SK-N-SH (cell line): Measurements from ENCODE around the gene EPHX1. TPM values are rescaled to one million over a fixed set of nuclear protein-coding genes. Genes with fewer than 3 reads are reported as not detected.
A peak's percentile ranks its signal among the peaks of the same experiment; 100 is the strongest.
"Not testable (repeated sequence)": the region's sequence is repeated elsewhere in the genome, so short reads cannot be mapped to it uniquely, and the experiment has no call there.

Source experiments
- CTCF ChIA-PET: fragments of 300-600, 350-600 bp; formaldehyde crosslinking; extraction: SDS; loops from one replicate; lab custom pipeline; 2021; lab: Yijun Ruan, JAX
- POLR2A ChIA-PET: fragments of 350-600 bp; sonication (Branson Sonifier 250); formaldehyde crosslinking; extraction: SDS; loops from one replicate; lab custom pipeline; 2020; ENCODE audit warnings: antibody characterized with exemption, inconsistent platforms; lab: Yijun Ruan, JAX
- DNase-seq: peaks from one replicate; pipeline ENCODE4 v3.0.0; 2012
- H2AFZ ChIP-seq: fragments of 200-600 bp; sonication (generic); 2 replicates; pipeline ENCODE4 v1.8.1; 2016; ENCODE audit warnings: antibody characterized with exemption, mild to moderate bottlenecking, low read depth
- H3F3A ChIP-seq: fragments of 200-600 bp; sonication (generic); replicated peaks from 2 replicates; pipeline ENCODE3; 2016; ENCODE audit warnings: antibody characterized with exemption, mild to moderate bottlenecking; ENCODE audit not compliant: insufficient read depth
- H3K27ac ChIP-seq, 2 experiments: fragments of 200-500 bp in 1 of 2; fragments of 200-600 bp in 1 of 2; sonication (Bioruptor generic) in 1 of 2; sonication (generic), shearing (Covaris generic) in 1 of 2; 2 replicates each; pipeline versions ENCODE4 v1.5.1 to v1.6.1; 2014 to 2016; ENCODE audit warnings: low read depth in 2 of 2, inconsistent platforms in 1 of 2, low read length in 1 of 2, mild to moderate bottlenecking in 1 of 2, mixed read lengths in 1 of 2
- H3K27me3 ChIP-seq: fragments of 200-600 bp; sonication (generic), shearing (Covaris generic); 2 replicates; pipeline ENCODE4 v1.6.1; 2016; ENCODE audit warnings: mixed run types; ENCODE audit not compliant: insufficient read depth
- H3K36me3 ChIP-seq, 2 experiments: fragments of 200-500 bp in 1 of 2; fragments of 200-600 bp in 1 of 2; sonication (Bioruptor generic) in 1 of 2; sonication (generic) in 1 of 2; replicated peaks in 1 of 2; 2 replicates each; pipeline versions ENCODE3 to v1.5.1; 2014 to 2016; ENCODE audit warnings: low read length in 1 of 2, mild to moderate bottlenecking in 1 of 2; ENCODE audit not compliant: insufficient read depth in 2 of 2, control insufficient read depth in 1 of 2
- H3K4me1 ChIP-seq, 2 experiments: fragments of 200-500 bp in 1 of 2; fragments of 200-600 bp in 1 of 2; sonication (Bioruptor generic) in 1 of 2; sonication (generic), shearing (Covaris generic) in 1 of 2; 2 replicates each; pipeline versions ENCODE4 v1.5.1 to v1.6.1; 2014 to 2016; ENCODE audit warnings: low read depth in 1 of 2, low read length in 1 of 2, mixed run types in 1 of 2; ENCODE audit not compliant: insufficient read depth in 2 of 2, control insufficient read depth in 1 of 2
- H3K4me2 ChIP-seq: fragments of 200-600 bp; sonication (generic), shearing (Covaris generic); 2 replicates; pipeline ENCODE4 v1.6.1; 2017; ENCODE audit warnings: mixed run types
- H3K4me3 ChIP-seq, 2 experiments: fragments of 200-500 bp in 1 of 2; fragments of 200-600 bp in 1 of 2; sonication (Bioruptor generic) in 1 of 2; sonication (generic), shearing (Covaris generic) in 1 of 2; 2 replicates each; pipeline versions ENCODE4 v1.5.1 to v1.8.1; 2014 to 2016; ENCODE audit warnings: low read depth in 2 of 2, inconsistent platforms in 1 of 2, low read length in 1 of 2, mild to moderate bottlenecking in 1 of 2, mixed read lengths in 1 of 2, moderate library complexity in 1 of 2
- H3K79me2 ChIP-seq: fragments of 200-600 bp; sonication (generic); 2 replicates; pipeline ENCODE4 v1.8.1; 2017; ENCODE audit warnings: mild to moderate bottlenecking; ENCODE audit not compliant: insufficient read depth
- H3K9ac ChIP-seq: fragments of 200-600 bp; sonication (generic); 2 replicates; pipeline ENCODE4 v1.6.1; 2017; ENCODE audit warnings: mixed run types
- H3K9me2 ChIP-seq: fragments of 200-600 bp; sonication (generic); 2 replicates; pipeline ENCODE4 v1.6.1; 2017; ENCODE audit warnings: mixed run types
- H3K9me3 ChIP-seq: fragments of 200-600 bp; sonication (generic); 2 replicates; pipeline ENCODE4 v1.6.1; 2017; ENCODE audit warnings: mixed run types, mild to moderate bottlenecking, moderate library complexity
- H4K20me1 ChIP-seq: fragments of 200-600 bp; sonication (generic); 2 replicates; pipeline ENCODE4 v1.6.1; 2017; ENCODE audit warnings: mild to moderate bottlenecking, mixed run types; ENCODE audit not compliant: insufficient read depth
- CHD2 ChIP-seq: fragments of 150-350 bp; IDR thresholded peaks from 2 replicates; pipeline ENCODE4 v1.6.1; 2018; ENCODE audit warnings: low read length; ENCODE audit not compliant: partially characterized antibody
- CTCF ChIP-seq: fragments of 200-600 bp; sonication (generic); IDR thresholded peaks from 2 replicates; pipeline ENCODE4 v1.6.1; 2017; ENCODE audit warnings: antibody characterized with exemption, mild to moderate bottlenecking, moderate library complexity
- EP300 ChIP-seq, 2 experiments: IDR thresholded peaks; 2 replicates each; pipeline versions ENCODE4 v1.4.0 to v1.6.1; 2012; ENCODE audit warnings: borderline replicate concordance in 1 of 2, low read depth in 1 of 2, low read length in 1 of 2
- FOSL2 ChIP-seq: IDR thresholded peaks from 2 replicates; pipeline ENCODE4 v1.4.0; 2012; ENCODE audit warnings: low read depth, mild to moderate bottlenecking, moderate library complexity, borderline replicate concordance
- FOXJ3 ChIP-seq: sonication (generic); formaldehyde crosslinking; IDR thresholded peaks from 2 replicates; pipeline ENCODE4 v1.5.1; 2020; ENCODE audit warnings: mild to moderate bottlenecking, missing genetic modification reagents
- FOXM1 ChIP-seq: IDR thresholded peaks from 2 replicates; pipeline ENCODE4 v1.4.0; 2012; ENCODE audit warnings: low read depth, mild to moderate bottlenecking
- GABPA ChIP-seq: IDR thresholded peaks from 2 replicates; pipeline ENCODE4 v1.4.0; 2012; ENCODE audit warnings: low read depth, mild to moderate bottlenecking
- GATA2 ChIP-seq: sonication (generic); formaldehyde crosslinking; IDR thresholded peaks from 2 replicates; pipeline ENCODE4 v1.5.0; 2020; ENCODE audit warnings: mild to moderate bottlenecking, missing genetic modification reagents
- IRF3 ChIP-seq: fragments of 150-350 bp; IDR thresholded peaks from 2 replicates; pipeline ENCODE4 v1.6.1; 2016; ENCODE audit warnings: mild to moderate bottlenecking, low read depth, low read length
- MXI1 ChIP-seq: IDR thresholded peaks from 2 replicates; pipeline ENCODE4 v1.6.1; 2012; ENCODE audit warnings: mild to moderate bottlenecking, low read depth, low read length, improper control_type of control experiment
- REST ChIP-seq: IDR thresholded peaks from 2 replicates; pipeline ENCODE4 v1.6.1; 2012; ENCODE audit warnings: mild to moderate bottlenecking, low read depth, low read length, moderate library complexity
- RXRA ChIP-seq: IDR thresholded peaks from 2 replicates; pipeline ENCODE4 v1.4.0; 2012; ENCODE audit warnings: low read depth, mild to moderate bottlenecking, borderline replicate concordance
- SIN3A ChIP-seq: IDR thresholded peaks from 2 replicates; pipeline ENCODE4 v1.6.1; 2012; ENCODE audit warnings: low read depth, mild to moderate bottlenecking, low read length, moderate library complexity, borderline replicate concordance
- TCF12 ChIP-seq: IDR thresholded peaks from 2 replicates; pipeline ENCODE4 v1.4.0; 2012
- USF1 ChIP-seq: IDR thresholded peaks from 2 replicates; pipeline ENCODE4 v1.4.0; 2012; ENCODE audit warnings: low read depth, borderline replicate concordance
- USF2 ChIP-seq: fragments of 150-350 bp; IDR thresholded peaks from 2 replicates; pipeline ENCODE4 v1.6.1; 2017; ENCODE audit warnings: antibody characterized with exemption, low read length, low read depth, borderline replicate concordance
- WGBS: methylation state at CpG from one replicate; pipeline ENCODE4 v1.1.6; 2017; ENCODE audit warnings: low lambda C conversion rate; 5-methylcytosine and 5-hydroxymethylcytosine counted together
- polyA plus RNA-seq, 3 experiments: library from polyadenylated mRNA; depleted of rRNA; stranded (reverse); fragments of >200 nt; gene quantifications; 2 replicates each; pipeline ENCODE4 v1.2.3, GENCODE V29; 2012

Gene EPHX1
- polyA plus RNA-seq, 1 of the 3 experiments (the other 2 are of a cell fraction) = 45.7 TPM

- CTCF ChIA-PET = interaction anchor here (4.7 to 18.9 kb wide), 2 partner anchors 11 to 281 kb away, joined by 33 to 473 read pairs; no protein-coding TSS in a partner anchor
These were observed 48.5 kb upstream of the EPHX1 start for GRCh38 chr1:225761395-225761794.

GRCh38 chr1:225762002-225762441 is 47.9 kb upstream of the EPHX1 start:
- CTCF ChIA-PET = interaction anchor here (0.9 to 18.9 kb wide), 5 partner anchors 10 to 282 kb away, joined by 5 to 473 read pairs (median 12); partner anchors contain the start of gene SRP9
- H2AFZ ChIP-seq = peak overlapping the region; percentile 47; the same call in 1 of the 2 replicates

More at GRCh38 chr1:225761395-225761794, 48.5 kb upstream of the EPHX1 start:
- peaks cover 33% of the 10 kb centered on the region for H3F3A ChIP-seq
- POLR2A ChIA-PET, H4K20me1 ChIP-seq, H3K27me3 ChIP-seq, H2AFZ ChIP-seq: not testable (repeated sequence)
- 75% methylated on average over 6 of the region's 6 CpGs for WGBS
- H3K4me1 ChIP-seq = peaks cover 23 to 26% of the 10 kb centered on the region in 2 experiments
- TF ChIP-seq FOSL2 (0 out of 2 replicates have a peak, but pooled peaks have one; percentile 2), TCF12 (0 out of 2 replicates have a peak, but pooled peaks have one; percentile 10)
- TF ChIP-seq, all 33 proteins: peak for 2; not testable (repeated sequence) for 31
- not testable (repeated sequence) for H3K36me3 ChIP-seq, H3K9ac ChIP-seq, H3K9me2 ChIP-seq, DNase-seq, H3K4me3 ChIP-seq, H3K79me2 ChIP-seq, H3K9me3 ChIP-seq, H3K4me2 ChIP-seq
- peak overlapping the region; percentile 78 to 93; a peak in 3 of 4 replicates for H3K27ac ChIP-seq

More at GRCh38 chr1:225762002-225762441, 47.9 kb upstream of the EPHX1 start:
- no peak overlapping the region for H3K4me3 ChIP-seq
- H4K20me1 ChIP-seq = no peaks in the 10 kb centered on the region
- H3K4me1 ChIP-seq = peaks cover 29 to 30% of the 10 kb centered on the region in 2 experiments
- H3K27ac ChIP-seq = peak overlapping the region; percentile 78 to 93
- DNase-seq = no peak
- H3K4me2 ChIP-seq = peak overlapping the region; percentile 9; the same call in 1 of the 2 replicates
- peaks cover 37% of the 10 kb centered on the region for H3F3A ChIP-seq
- H3K9me3 ChIP-seq = no peaks in the 10 kb centered on the region
- POLR2A ChIA-PET = interaction anchor here (0.6 to 1.2 kb wide), 2 partner anchors 15 to 748 kb away, joined by 3 to 5 read pairs; partner anchors contain the start of gene SRP9
- no peak for TF ChIP-seq SIN3A
- no peak for TF ChIP-seq USF1
- TF ChIP-seq FOXJ3 (CRISPR knock-in tag) = no peak
- no peak for TF ChIP-seq TCF12
- no peak for TF ChIP-seq GATA2
- TF ChIP-seq MXI1 = no peak
- TF ChIP-seq CHD2 = no peak
- no peak for TF ChIP-seq IRF3
- no peak for TF ChIP-seq FOXM1
- no peak for TF ChIP-seq REST
- no peak for TF ChIP-seq EP300 (IDR thresholded peaks at IDR 0.05; ENCODE audit: borderline replicate concordance in 1 of 2, low read depth in 1 of 2, low read length in 1 of 2)
- TF ChIP-seq RXRA = no peak
- no peak for TF ChIP-seq USF2
- no peak for TF ChIP-seq CTCF
- TF ChIP-seq GABPA = no peak
- no peaks in the 10 kb centered on the region for H3K36me3 ChIP-seq
- H3K9ac ChIP-seq = peak overlapping the region; percentile 9; the same call in 1 of the 2 replicates
- 78% methylated on average over 5 of the region's 5 CpGs for WGBS
- H3K9me2 ChIP-seq = no peaks in the 10 kb centered on the region
- no peaks in the 10 kb centered on the region for H3K79me2 ChIP-seq
- H3K27me3 ChIP-seq = no peaks in the 10 kb centered on the region
